Prostate gland (tissue), 2 donors: ENCODE data around the gene SIGLEC6. TPM values are rescaled to one million over a fixed set of nuclear protein-coding genes. Genes with fewer than 3 reads are reported as not detected.
A peak's percentile ranks its signal among the peaks of the same experiment; 100 is the strongest.

Experiments
- DNase-seq: peaks from one replicate; pipeline ENCODE4 v3.0.0-alpha.2; 2019; ENCODE audit warnings: low spot score
- H3K27ac ChIP-seq, 2 donors: fragments of 200-600 bp; sonication (generic); 2 replicates each; pipeline ENCODE4 v1.5.1; 2017 to 2019
- H3K27me3 ChIP-seq: fragments of 200-600 bp; sonication (generic); replicated peaks from 2 replicates; pipeline ENCODE4 v1.5.1; 2019; ENCODE audit not compliant: insufficient read depth
- H3K36me3 ChIP-seq, 2 donors: fragments of 200-600 bp; sonication (generic); 1 replicate in 1 of 2; 2 replicates in 1 of 2; pipeline versions ENCODE4 v1.5.1 to v1.8.1; 2017 to 2019
- H3K4me1 ChIP-seq: fragments of 200-600 bp; sonication (generic); replicated peaks from 2 replicates; pipeline ENCODE4 v1.5.1; 2019
- H3K4me3 ChIP-seq, 2 donors: fragments of 200-600 bp; sonication (generic); 2 replicates each; pipeline ENCODE4 v1.5.1; 2017 to 2019
- H3K9me3 ChIP-seq: fragments of 200-600 bp; sonication (generic); 2 replicates; pipeline ENCODE4 v1.5.1; 2017
- CTCF ChIP-seq, 4 experiments: fragments of 200-600 bp in 2 of 4; fragments of 450-650 bp in 2 of 4; sonication (generic) in 2 of 4; IDR thresholded peaks; 1 replicate in 3 of 4; 2 replicates in 1 of 4; pipeline ENCODE4 v1.5.1; 2016 to 2019; ENCODE audit warnings: antibody characterized with exemption in 4 of 4, mild to moderate bottlenecking in 2 of 4, moderate library complexity in 2 of 4
- POLR2A ChIP-seq: fragments of 450-650 bp; IDR thresholded peaks from one replicate; pipeline ENCODE4 v1.6.1; 2016; ENCODE audit warnings: antibody characterized with exemption, mild to moderate bottlenecking
- POLR2AphosphoS5 ChIP-seq: sonication (generic); formaldehyde crosslinking; IDR thresholded peaks from one replicate; pipeline ENCODE4 v1.6.1; 2017; ENCODE audit warnings: antibody characterized with exemption
- WGBS: methylation state at CpG from one replicate; pipeline ENCODE4 v1.1.5; 2018; 5-methylcytosine and 5-hydroxymethylcytosine counted together
- intact Hi-C: fragments of 100-400 bp; cut with DNase I; formaldehyde crosslinking; loops from one replicate; pipeline ENCODE4 v1.14.2; 2022
- total RNA-seq, 2 donors: library from RNA; depleted of rRNA; stranded (reverse); fragments of >200 nt; gene quantifications; one replicate each; pipeline ENCODE4 v1.1.0, GENCODE V29; 2016

Gene SIGLEC6
- total RNA-seq, 2 donors from 2014 or later, result 0.68 TPM; not detected in 1

- no peak overlapping the region for H3K4me3 ChIP-seq
- WGBS, result 64% methylated on average over 4 of the region's 4 CpGs
- H3K27ac ChIP-seq, result no peak overlapping the region
- H3K4me1 ChIP-seq, result no peaks in the 10 kb centered on the region
- intact Hi-C loops, result no loop called here
- no peaks in the 10 kb centered on the region for H3K36me3 ChIP-seq
- TF ChIP-seq POLR2A (no peak), CTCF (IDR thresholded peaks at IDR 0.05) (no peak), POLR2AphosphoS5 (no peak)
- DNase-seq, result no peak
- no peaks in the 10 kb centered on the region for H3K9me3 ChIP-seq
- no peaks in the 10 kb centered on the region for H3K27me3 ChIP-seq
These were observed 34.1 kb upstream of the SIGLEC6 start for GRCh38 chr19:51565583-51565982.

- DNase-seq, result no peak
- TF ChIP-seq CTCF (IDR thresholded peaks at IDR 0.05), result no peak
- TF ChIP-seq POLR2AphosphoS5, result no peak
- no peak for TF ChIP-seq POLR2A
- 26% methylated on average over 6 of the region's 6 CpGs for WGBS
- no peak overlapping the region for H3K4me3 ChIP-seq
- intact Hi-C loops, result no loop called here
- H3K27ac ChIP-seq, result no peak overlapping the region
- H3K9me3 ChIP-seq, result no peaks in the 10 kb centered on the region
- H3K36me3 ChIP-seq, result no peaks in the 10 kb centered on the region
- no peaks in the 10 kb centered on the region for H3K4me1 ChIP-seq
- H3K27me3 ChIP-seq, result no peaks in the 10 kb centered on the region
These were observed 33.3 kb upstream of the SIGLEC6 start for GRCh38 chr19:51564791-51565190.

GRCh38 chr19:51560339-51560738 lies 28.9 kb upstream of the SIGLEC6 start:
- intact Hi-C loops, result no loop called here
- no peak overlapping the region for H3K27ac ChIP-seq
- TF ChIP-seq POLR2A, result no peak
- no peak for TF ChIP-seq POLR2AphosphoS5
- no peak for TF ChIP-seq CTCF (IDR thresholded peaks at IDR 0.05)
- H3K36me3 ChIP-seq, result no peaks in the 10 kb centered on the region
- no peaks in the 10 kb centered on the region for H3K27me3 ChIP-seq
- DNase-seq, result no peak
- no peaks in the 10 kb centered on the region for H3K4me1 ChIP-seq
- H3K4me3 ChIP-seq, result no peak overlapping the region
- no peaks in the 10 kb centered on the region for H3K9me3 ChIP-seq
- 17% methylated on average over 4 of the region's 4 CpGs for WGBS

- intact Hi-C loops, result no loop called here
- 45% methylated on average over 1 of the region's 1 CpG for WGBS
- no peak for DNase-seq
- Histone ChIP-seq H3K27ac (no peak overlapping the region), H3K4me3 (no peak overlapping the region), H3K27me3 (no peaks in the 10 kb centered on the region), H3K9me3 (no peaks in the 10 kb centered on the region), H3K36me3 (no peaks in the 10 kb centered on the region), H3K4me1 (no peaks in the 10 kb centered on the region)
- TF ChIP-seq POLR2AphosphoS5 (no peak), CTCF (IDR thresholded peaks at IDR 0.05) (no peak), POLR2A (no peak)
These were observed 27.8 kb upstream of the SIGLEC6 start for GRCh38 chr19:51559240-51559639.

GRCh38 chr19:51552996-51553725 lies 21.7 kb upstream of the SIGLEC6 start:
- Histone ChIP-seq H3K36me3 (no peaks in the 10 kb centered on the region), H3K4me1 (no peaks in the 10 kb centered on the region), H3K9me3 (no peaks in the 10 kb centered on the region), H3K27ac (no peak overlapping the region), H3K27me3 (no peaks in the 10 kb centered on the region), H3K4me3 (no peak overlapping the region)
- TF ChIP-seq CTCF (IDR thresholded peaks at IDR 0.05), result no peak
- no peak for TF ChIP-seq POLR2AphosphoS5
- TF ChIP-seq POLR2A, result no peak
- intact Hi-C loops, result no loop called here
- peak; percentile 47 for DNase-seq
- 6% methylated on average over 20 of the region's 20 CpGs for WGBS
